GM12878 (cell line): ENCODE results near the gene FRAS1. TPM values are rescaled to one million over a fixed set of nuclear protein-coding genes. Genes with fewer than 3 reads are reported as not detected.

Source experiments
- ATAC-seq: fragments of 200-7000 bp; cut with Tn5 transposase; 3 replicates; pipeline ENCODE4 v1.9.1; 2020; ENCODE audit warnings: mild to moderate bottlenecking, moderate library complexity
- BruUV-seq: library from RNA; stranded (reverse); fragments of 400-500 nt; replicated peaks from 2 replicates; lab custom pipeline; 2021; lab: Mats Ljungman, UMichigan
- CTCF ChIA-PET: fragments of 300-600 bp; sonication (Branson Sonifier 250); formaldehyde crosslinking; extraction: SDS; loops from one replicate; lab custom pipeline; 2021; ENCODE audit warnings: inconsistent platforms; lab: Yijun Ruan, JAX
- POLR2A ChIA-PET: fragments of 350-600 bp; formaldehyde crosslinking; extraction: SDS; loops from one replicate; lab custom pipeline; 2021; ENCODE audit warnings: inconsistent platforms; lab: Charles Lee
- RAD21 ChIA-PET: fragments of 300-600 bp; sonication (Branson Sonifier 250); formaldehyde crosslinking; loops from one replicate; lab custom pipeline; 2023; ENCODE audit warnings: antibody characterized with exemption; ENCODE audit not compliant: unreplicated experiment; lab: Charles Lee
- SMC1A ChIA-PET: fragments of 300-600 bp; sonication (Branson Sonifier 250); formaldehyde crosslinking; loops from one replicate; lab custom pipeline; 2023; ENCODE audit not compliant: unreplicated experiment, uncharacterized antibody; lab: Charles Lee
- DNase-seq: peaks from one replicate; pipeline ENCODE4 v3.0.0-alpha.2; 2011; ENCODE audit warnings: low read depth, low spot score
- FAIRE-seq: peaks from 3 replicates; lab custom pipeline; 2011; peaks lifted over from hg19 to GRCh38; lab: Jason Lieb, UNC
- H2AFZ ChIP-seq: 2 replicates; pipeline ENCODE4 v1.6.0; 2011; ENCODE audit warnings: low read depth, low read length, control low read depth; ENCODE audit not compliant: control insufficient read depth
- H3K27ac ChIP-seq: 2 replicates; pipeline ENCODE4 v1.5.1; 2011; ENCODE audit warnings: control low read depth; ENCODE audit not compliant: control insufficient read depth, insufficient read depth
- H3K27me3 ChIP-seq, 2 experiments: replicated peaks in 1 of 2; 2 replicates each; pipeline versions ENCODE4 v1.6.0 to v1.6.1; 2011; ENCODE audit warnings: low read length in 1 of 2; ENCODE audit not compliant: control insufficient read depth in 2 of 2, insufficient read depth in 2 of 2
- H3K36me3 ChIP-seq, 2 experiments: 2 replicates each; pipeline ENCODE4 v1.5.1; 2011; ENCODE audit warnings: low read length in 1 of 2; ENCODE audit not compliant: control insufficient read depth in 2 of 2, insufficient read depth in 2 of 2
- H3K4me1 ChIP-seq: 2 replicates; pipeline ENCODE4 v1.6.1; 2011; ENCODE audit warnings: mild to moderate bottlenecking, low read length, moderate library complexity, mixed read lengths; ENCODE audit not compliant: control insufficient read depth, insufficient read depth
- H3K4me2 ChIP-seq: 2 replicates; pipeline ENCODE4 v1.6.0; 2011; ENCODE audit warnings: control low read depth; ENCODE audit not compliant: control insufficient read depth, insufficient read depth
- H3K4me3 ChIP-seq: fragments of 200-600 bp; sonication (generic); 2 replicates; pipeline ENCODE4 v1.5.1; 2016
- H3K79me2 ChIP-seq: 2 replicates; pipeline ENCODE4 v1.6.0; 2011; ENCODE audit warnings: low read length; ENCODE audit not compliant: control insufficient read depth, insufficient read depth
- H3K9ac ChIP-seq: 2 replicates; pipeline ENCODE4 v1.8.0; 2011; ENCODE audit warnings: low read length, control low read depth, mixed read lengths; ENCODE audit not compliant: control insufficient read depth, insufficient read depth
- H3K9me3 ChIP-seq: replicated peaks from 3 replicates; pipeline ENCODE4 v1.5.1; 2011; ENCODE audit warnings: mild to moderate bottlenecking, low read length; ENCODE audit not compliant: control insufficient read depth, insufficient read depth
- H4K20me1 ChIP-seq: 2 replicates; pipeline ENCODE4 v1.6.0; 2011; ENCODE audit not compliant: control insufficient read depth, insufficient read depth
- BRCA1 ChIP-seq: IDR thresholded peaks from 2 replicates; pipeline ENCODE4 v1.6.1; 2011; ENCODE audit warnings: low read depth, low read length, improper control_type of control experiment
- E4F1 ChIP-seq: fragments of 450-650 bp; IDR thresholded peaks from 2 replicates; pipeline ENCODE4 v1.6.1; 2018; ENCODE audit warnings: borderline replicate concordance, mild to moderate bottlenecking; ENCODE audit not compliant: partially characterized antibody
- EGR1 ChIP-seq, 2 experiments: IDR thresholded peaks; 1 replicate in 1 of 2; 2 replicates in 1 of 2; pipeline ENCODE4 v1.6.1; 2011 to 2012; ENCODE audit warnings: low read depth in 2 of 2, low read length in 2 of 2, borderline replicate concordance in 1 of 2, mild to moderate bottlenecking in 1 of 2, moderate library complexity in 1 of 2
- ESRRA ChIP-seq: IDR thresholded peaks from 2 replicates; pipeline ENCODE4 v1.6.1; 2012; ENCODE audit warnings: mild to moderate bottlenecking, low read length, improper control_type of control experiment
- HDAC6 ChIP-seq: fragments of 200-600 bp; sonication (generic); IDR thresholded peaks from one replicate; pipeline ENCODE4 v1.8.0; 2017; ENCODE audit warnings: antibody characterized with exemption; ENCODE audit not compliant: unreplicated experiment
- NFIC ChIP-seq: IDR thresholded peaks from 2 replicates; pipeline ENCODE4 v1.6.1; 2012; ENCODE audit warnings: low read depth, mild to moderate bottlenecking, inconsistent platforms, low read length, moderate library complexity
- NR2F1 ChIP-seq: fragments of 450-650 bp; conservative IDR thresholded peaks from 2 replicates; pipeline ENCODE4 v1.6.1; 2017; ENCODE audit warnings: mild to moderate bottlenecking
- PAX5 ChIP-seq: IDR thresholded peaks from 2 replicates; pipeline ENCODE4 v1.6.1; 2011; ENCODE audit warnings: low read depth, low read length, borderline replicate concordance
- POLR2A ChIP-seq: IDR thresholded peaks from 2 replicates; pipeline ENCODE4 v1.6.1; 2011; ENCODE audit warnings: low read depth, mild to moderate bottlenecking, low read length
- RCOR1 ChIP-seq: conservative IDR thresholded peaks from 2 replicates; pipeline ENCODE4 v1.6.1; 2012; ENCODE audit warnings: low read depth, low read length, improper control_type of control experiment
- SIN3A ChIP-seq: IDR thresholded peaks from 2 replicates; pipeline ENCODE4 v1.6.1; 2012; ENCODE audit warnings: low read depth, low read length, improper control_type of control experiment
- WGBS: methylation state at CpG from one replicate; pipeline ENCODE4 v1.1.6; 2016; ENCODE audit warnings: low lambda C conversion rate; ENCODE audit not compliant: insufficient replicate concordance, insufficient coverage; ENCODE audit errors: missing lambda C conversion rate; 5-methylcytosine and 5-hydroxymethylcytosine counted together
- in situ Hi-C: fragments of 300-500 bp; cut with MboI; formaldehyde crosslinking; loops from 9 replicates; pipeline ENCODE4 v1.14.3; 2018; ENCODE audit warnings: mixed read lengths
- intact Hi-C: fragments of 100-400 bp; cut with micrococcal nuclease; formaldehyde crosslinking; loops from one replicate; pipeline ENCODE4 v1.14.2; 2022; ENCODE audit not compliant: unreplicated experiment
- polyA plus RNA-seq, 11 experiments: library from polyadenylated mRNA; depleted of rRNA in 4 of 11; unstranded in 6 of 11; stranded (reverse) in 5 of 11; fragments of >200 nt; fragmentation: Nextera tagmentation in 4 of 11; fragmentation: Illumina TruSeq in 1 of 11; extraction: Ambion mirVana in 4 of 11; extraction: Trizol in 1 of 11; gene quantifications; 1 replicate in 1 of 11; 2 replicates in 10 of 11; pipeline versions ENCODE4 v1.2.1 to v1.2.3, GENCODE V29; 2011 to 2016; ENCODE audit warnings: inconsistent platforms in 2 of 11, missing spikeins in 2 of 11, low read depth in 1 of 11
- total RNA-seq, 4 experiments: library from RNA; depleted of rRNA in 3 of 4; stranded (reverse); fragments of >200 nt in 3 of 4; fragmentation: Illumina TruSeq in 1 of 4; extraction: Trizol in 1 of 4; gene quantifications; 2 replicates each; pipeline versions ENCODE4 v1.2.1 to v1.2.3, GENCODE V29; 2013 to 2021
- TF ChIP-seq, protein P1 (sequence below): fragments of 450-650 bp; IDR thresholded peaks from 2 replicates; pipeline ENCODE4 v1.6.1; 2016; ENCODE audit warnings: mild to moderate bottlenecking, moderate library complexity, borderline replicate concordance
- TF ChIP-seq, protein P2 (sequence below): fragments of 450-650 bp; IDR thresholded peaks from 2 replicates; pipeline ENCODE4 v1.6.1; 2017; ENCODE audit warnings: antibody characterized with exemption, mild to moderate bottlenecking, moderate library complexity

Gene FRAS1
- total and polyA plus RNA-seq, 10 of the 15 experiments (the other 5 are each of a cell fraction or from before 2014, with no cell fraction given): 0.08 to 11.7 (median 0.20) TPM

- BruUV-seq: no TSS peak
- no peak for ATAC-seq
- RAD21 ChIA-PET: interaction anchor here (0.5 kb wide), 1 partner anchor 251 kb away, joined by 3 read pairs; no protein-coding TSS in a partner anchor
Observed at GRCh38 chr4:78310740-78311115, 253.6 kb downstream of the FRAS1 start.

More at GRCh38 chr4:78310740-78311115, 253.6 kb downstream of the FRAS1 start:
- ChIA-PET CTCF (interaction anchor here (1.0 to 1.1 kb wide), 2 partner anchors 13 to 553 kb away, joined by 3 to 5 read pairs; no protein-coding TSS in a partner anchor), POLR2A (no interaction called here), SMC1A (interaction anchor here (0.9 to 5.4 kb wide), 5 partner anchors 12 to 125 kb away, joined by 3 to 29 read pairs (median 3); no protein-coding TSS in a partner anchor)
- DNase-seq (no peak), FAIRE-seq (no peak)
- Histone ChIP-seq H3K79me2 (no peaks in the 10 kb centered on the region), H2AFZ (no peak overlapping the region), H3K9me3 (no peaks in the 10 kb centered on the region; the same call in 2 of the 3 replicates), H3K4me2 (no peak overlapping the region), H3K27me3 (no peaks in the 10 kb centered on the region), H3K36me3 (no peaks in the 10 kb centered on the region), H3K4me3 (no peak overlapping the region), H3K9ac (no peak overlapping the region), H4K20me1 (no peaks in the 10 kb centered on the region), H3K27ac (no peak overlapping the region), H3K4me1 (no peaks in the 10 kb centered on the region)
- WGBS: 52% methylated on average over 6 of the region's 6 CpGs
- in situ Hi-C loops (no loop called here), intact Hi-C loops (no loop called here)
- TF ChIP-seq NR2F1: no peak
- no peak for TF ChIP-seq BRCA1
- TF ChIP-seq E4F1: no peak
- TF ChIP-seq, protein P1, sequence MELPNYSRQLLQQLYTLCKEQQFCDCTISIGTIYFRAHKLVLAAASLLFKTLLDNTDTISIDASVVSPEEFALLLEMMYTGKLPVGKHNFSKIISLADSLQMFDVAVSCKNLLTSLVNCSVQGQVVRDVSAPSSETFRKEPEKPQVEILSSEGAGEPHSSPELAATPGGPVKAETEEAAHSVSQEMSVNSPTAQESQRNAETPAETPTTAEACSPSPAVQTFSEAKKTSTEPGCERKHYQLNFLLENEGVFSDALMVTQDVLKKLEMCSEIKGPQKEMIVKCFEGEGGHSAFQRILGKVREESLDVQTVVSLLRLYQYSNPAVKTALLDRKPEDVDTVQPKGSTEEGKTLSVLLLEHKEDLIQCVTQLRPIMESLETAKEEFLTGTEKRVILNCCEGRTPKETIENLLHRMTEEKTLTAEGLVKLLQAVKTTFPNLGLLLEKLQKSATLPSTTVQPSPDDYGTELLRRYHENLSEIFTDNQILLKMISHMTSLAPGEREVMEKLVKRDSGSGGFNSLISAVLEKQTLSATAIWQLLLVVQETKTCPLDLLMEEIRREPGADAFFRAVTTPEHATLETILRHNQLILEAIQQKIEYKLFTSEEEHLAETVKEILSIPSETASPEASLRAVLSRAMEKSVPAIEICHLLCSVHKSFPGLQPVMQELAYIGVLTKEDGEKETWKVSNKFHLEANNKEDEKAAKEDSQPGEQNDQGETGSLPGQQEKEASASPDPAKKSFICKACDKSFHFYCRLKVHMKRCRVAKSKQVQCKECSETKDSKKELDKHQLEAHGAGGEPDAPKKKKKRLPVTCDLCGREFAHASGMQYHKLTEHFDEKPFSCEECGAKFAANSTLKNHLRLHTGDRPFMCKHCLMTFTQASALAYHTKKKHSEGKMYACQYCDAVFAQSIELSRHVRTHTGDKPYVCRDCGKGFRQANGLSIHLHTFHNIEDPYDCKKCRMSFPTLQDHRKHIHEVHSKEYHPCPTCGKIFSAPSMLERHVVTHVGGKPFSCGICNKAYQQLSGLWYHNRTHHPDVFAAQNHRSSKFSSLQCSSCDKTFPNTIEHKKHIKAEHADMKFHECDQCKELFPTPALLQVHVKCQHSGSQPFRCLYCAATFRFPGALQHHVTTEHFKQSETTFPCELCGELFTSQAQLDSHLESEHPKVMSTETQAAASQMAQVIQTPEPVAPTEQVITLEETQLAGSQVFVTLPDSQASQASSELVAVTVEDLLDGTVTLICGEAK: no peak
- no peak for TF ChIP-seq POLR2A
- no peak for TF ChIP-seq SIN3A
- no peak for TF ChIP-seq RCOR1
- TF ChIP-seq EGR1 (IDR thresholded peaks at IDR 0.05; ENCODE audit: borderline replicate concordance in 1 of 2, low read depth in 2 of 2, low read length in 2 of 2): no peak
- TF ChIP-seq PAX5: no peak
- TF ChIP-seq ESRRA: no peak
- no peak for TF ChIP-seq NFIC
- TF ChIP-seq, protein P2, sequence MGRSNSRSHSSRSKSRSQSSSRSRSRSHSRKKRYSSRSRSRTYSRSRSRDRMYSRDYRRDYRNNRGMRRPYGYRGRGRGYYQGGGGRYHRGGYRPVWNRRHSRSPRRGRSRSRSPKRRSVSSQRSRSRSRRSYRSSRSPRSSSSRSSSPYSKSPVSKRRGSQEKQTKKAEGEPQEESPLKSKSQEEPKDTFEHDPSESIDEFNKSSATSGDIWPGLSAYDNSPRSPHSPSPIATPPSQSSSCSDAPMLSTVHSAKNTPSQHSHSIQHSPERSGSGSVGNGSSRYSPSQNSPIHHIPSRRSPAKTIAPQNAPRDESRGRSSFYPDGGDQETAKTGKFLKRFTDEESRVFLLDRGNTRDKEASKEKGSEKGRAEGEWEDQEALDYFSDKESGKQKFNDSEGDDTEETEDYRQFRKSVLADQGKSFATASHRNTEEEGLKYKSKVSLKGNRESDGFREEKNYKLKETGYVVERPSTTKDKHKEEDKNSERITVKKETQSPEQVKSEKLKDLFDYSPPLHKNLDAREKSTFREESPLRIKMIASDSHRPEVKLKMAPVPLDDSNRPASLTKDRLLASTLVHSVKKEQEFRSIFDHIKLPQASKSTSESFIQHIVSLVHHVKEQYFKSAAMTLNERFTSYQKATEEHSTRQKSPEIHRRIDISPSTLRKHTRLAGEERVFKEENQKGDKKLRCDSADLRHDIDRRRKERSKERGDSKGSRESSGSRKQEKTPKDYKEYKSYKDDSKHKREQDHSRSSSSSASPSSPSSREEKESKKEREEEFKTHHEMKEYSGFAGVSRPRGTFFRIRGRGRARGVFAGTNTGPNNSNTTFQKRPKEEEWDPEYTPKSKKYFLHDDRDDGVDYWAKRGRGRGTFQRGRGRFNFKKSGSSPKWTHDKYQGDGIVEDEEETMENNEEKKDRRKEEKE: no peak
- no peak for TF ChIP-seq HDAC6
